Stomach (tissue), 4 donors: ENCODE results near the gene COQ10A.

Experiments used
- EP300 ChIP-seq: sonication (generic); formaldehyde crosslinking; IDR thresholded peaks from one replicate; pipeline ENCODE4 v1.6.1; 2017; ENCODE audit warnings: antibody characterized with exemption
- POLR2A ChIP-seq, 4 donors: fragments of 450-650 bp; IDR thresholded peaks; one replicate each; pipeline ENCODE4 v1.6.1; 2016; ENCODE audit warnings: antibody characterized with exemption in 4 of 4, control low read depth in 2 of 4, mild to moderate bottlenecking in 1 of 4, moderate library complexity in 1 of 4
- POLR2AphosphoS5 ChIP-seq, 3 donors: sonication (generic); formaldehyde crosslinking; IDR thresholded peaks; one replicate each; pipeline ENCODE4 v1.6.1; 2016; ENCODE audit warnings: antibody characterized with exemption in 3 of 3
- TF ChIP-seq, protein P1 (sequence below), 7 experiments: fragments of 450-650 bp in 4 of 7; fragments of 200-600 bp in 3 of 7; sonication (generic) in 3 of 7; IDR thresholded peaks; one replicate each; pipeline ENCODE4 v1.5.1; 2016 to 2019; ENCODE audit warnings: antibody characterized with exemption in 7 of 7, control low read depth in 2 of 7, mild to moderate bottlenecking in 1 of 7

DNA sequence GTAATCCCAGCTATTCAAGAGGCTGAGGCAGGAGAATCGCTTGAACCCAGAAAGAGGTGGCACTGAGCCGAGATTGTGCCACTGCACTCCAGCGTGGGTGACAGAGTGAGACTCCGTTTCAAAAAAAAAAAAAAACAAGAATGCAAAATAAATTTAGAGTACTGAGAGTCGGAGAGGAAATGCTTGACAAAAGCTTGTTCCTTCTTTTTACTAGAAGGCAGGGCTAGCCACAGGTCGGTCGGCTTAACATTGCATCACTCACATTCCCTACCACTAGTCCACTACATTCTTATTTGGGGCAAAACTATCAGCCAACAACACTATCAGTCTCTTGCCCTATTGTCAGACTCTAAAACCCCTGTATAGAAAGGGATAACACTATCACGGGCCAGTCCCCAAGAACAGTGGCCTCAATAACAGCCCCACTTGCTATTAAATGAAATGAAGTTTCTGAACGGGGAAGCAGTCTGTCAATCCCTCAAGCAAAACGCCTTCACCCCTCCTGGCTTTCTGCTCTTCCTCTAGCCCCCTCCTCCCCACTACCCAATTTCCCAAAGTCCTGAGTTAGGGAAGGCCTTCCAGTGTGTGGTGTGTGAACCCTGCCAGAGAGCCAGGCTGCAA, 46.0 kb upstream of the COQ10A start:
- TF ChIP-seq POLR2AphosphoS5 (IDR thresholded peaks at IDR 0.05): no peak
- TF ChIP-seq, protein P1, sequence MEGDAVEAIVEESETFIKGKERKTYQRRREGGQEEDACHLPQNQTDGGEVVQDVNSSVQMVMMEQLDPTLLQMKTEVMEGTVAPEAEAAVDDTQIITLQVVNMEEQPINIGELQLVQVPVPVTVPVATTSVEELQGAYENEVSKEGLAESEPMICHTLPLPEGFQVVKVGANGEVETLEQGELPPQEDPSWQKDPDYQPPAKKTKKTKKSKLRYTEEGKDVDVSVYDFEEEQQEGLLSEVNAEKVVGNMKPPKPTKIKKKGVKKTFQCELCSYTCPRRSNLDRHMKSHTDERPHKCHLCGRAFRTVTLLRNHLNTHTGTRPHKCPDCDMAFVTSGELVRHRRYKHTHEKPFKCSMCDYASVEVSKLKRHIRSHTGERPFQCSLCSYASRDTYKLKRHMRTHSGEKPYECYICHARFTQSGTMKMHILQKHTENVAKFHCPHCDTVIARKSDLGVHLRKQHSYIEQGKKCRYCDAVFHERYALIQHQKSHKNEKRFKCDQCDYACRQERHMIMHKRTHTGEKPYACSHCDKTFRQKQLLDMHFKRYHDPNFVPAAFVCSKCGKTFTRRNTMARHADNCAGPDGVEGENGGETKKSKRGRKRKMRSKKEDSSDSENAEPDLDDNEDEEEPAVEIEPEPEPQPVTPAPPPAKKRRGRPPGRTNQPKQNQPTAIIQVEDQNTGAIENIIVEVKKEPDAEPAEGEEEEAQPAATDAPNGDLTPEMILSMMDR (IDR thresholded peaks at IDR 0.05): no peak
- no peak for TF ChIP-seq POLR2A (IDR thresholded peaks at IDR 0.05)
- no peak for TF ChIP-seq EP300
